Activated CD4-positive, alpha-beta T cell treated with anti-CD3 and anti-CD28 coated beads for 1 hour (primary cell): Measurements from ENCODE around the gene CACNA1B.

ENCODE experiments used
- DNase-seq: peaks from one replicate; pipeline ENCODE4 v3.0.0-alpha.2; 2020

CACNA1B gene

DNA sequence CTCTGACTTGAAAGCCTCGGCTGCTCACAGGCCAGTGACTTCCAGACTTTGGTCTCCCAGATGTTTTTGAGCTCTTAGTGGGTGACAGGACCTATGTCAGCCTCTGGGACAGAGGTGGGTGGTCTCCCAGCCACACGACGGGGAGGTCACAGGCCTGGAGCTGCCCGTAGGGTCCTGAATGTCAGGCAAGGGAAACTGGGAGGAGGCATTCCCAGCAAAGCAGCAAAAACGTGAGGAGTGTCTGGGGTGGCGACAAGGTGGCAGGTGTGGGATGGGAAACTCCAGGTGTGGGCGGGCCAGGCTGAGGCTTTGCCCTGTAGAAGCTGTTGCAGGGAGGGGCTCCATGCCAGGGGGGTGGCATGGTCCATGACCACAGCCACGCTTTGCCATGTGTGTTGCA, 110.5 kb downstream of the CACNA1B start:
- no peak for DNase-seq

DNA sequence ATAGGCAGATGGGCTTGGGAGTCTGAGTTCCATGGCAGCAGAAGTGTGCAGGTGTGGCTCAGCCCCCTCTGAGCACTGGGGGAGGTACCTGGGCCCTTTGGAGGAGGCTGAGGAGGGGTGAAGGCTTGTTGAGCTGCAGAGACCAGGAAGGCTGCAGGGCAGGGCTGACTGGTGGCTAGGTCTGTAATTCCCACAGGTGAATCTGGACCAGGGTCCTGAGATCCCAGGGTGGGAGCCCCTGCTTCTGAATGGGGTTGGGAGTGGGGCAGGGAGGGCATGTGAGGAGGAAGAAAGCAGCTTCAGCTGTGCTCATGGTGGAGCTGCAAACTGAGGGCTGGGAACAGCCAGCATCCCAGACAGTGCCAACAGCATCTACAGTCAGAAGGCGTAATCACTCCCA, 111.1 kb downstream of the CACNA1B start:
- no peak for DNase-seq

DNA sequence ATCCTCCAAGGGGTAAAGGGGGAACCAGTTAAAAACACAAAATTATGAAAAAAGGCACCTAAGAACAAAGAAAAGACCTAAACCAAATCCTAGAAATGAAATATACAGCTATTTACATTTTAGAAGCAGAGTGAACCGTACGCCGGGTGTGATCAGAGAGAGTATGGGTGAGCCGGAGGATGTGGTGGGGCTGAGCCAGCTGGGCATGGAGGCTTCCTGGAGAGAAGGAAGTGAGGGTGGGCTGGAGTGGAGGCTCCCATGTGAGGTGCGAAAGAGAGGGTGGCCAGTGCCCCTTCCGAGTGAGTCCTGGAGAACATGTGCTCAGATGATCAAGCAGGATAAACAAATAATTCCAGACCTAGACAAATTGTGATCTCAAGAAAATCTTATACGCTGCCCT, 111.6 kb downstream of the CACNA1B start:
- DNase-seq: no peak

DNA sequence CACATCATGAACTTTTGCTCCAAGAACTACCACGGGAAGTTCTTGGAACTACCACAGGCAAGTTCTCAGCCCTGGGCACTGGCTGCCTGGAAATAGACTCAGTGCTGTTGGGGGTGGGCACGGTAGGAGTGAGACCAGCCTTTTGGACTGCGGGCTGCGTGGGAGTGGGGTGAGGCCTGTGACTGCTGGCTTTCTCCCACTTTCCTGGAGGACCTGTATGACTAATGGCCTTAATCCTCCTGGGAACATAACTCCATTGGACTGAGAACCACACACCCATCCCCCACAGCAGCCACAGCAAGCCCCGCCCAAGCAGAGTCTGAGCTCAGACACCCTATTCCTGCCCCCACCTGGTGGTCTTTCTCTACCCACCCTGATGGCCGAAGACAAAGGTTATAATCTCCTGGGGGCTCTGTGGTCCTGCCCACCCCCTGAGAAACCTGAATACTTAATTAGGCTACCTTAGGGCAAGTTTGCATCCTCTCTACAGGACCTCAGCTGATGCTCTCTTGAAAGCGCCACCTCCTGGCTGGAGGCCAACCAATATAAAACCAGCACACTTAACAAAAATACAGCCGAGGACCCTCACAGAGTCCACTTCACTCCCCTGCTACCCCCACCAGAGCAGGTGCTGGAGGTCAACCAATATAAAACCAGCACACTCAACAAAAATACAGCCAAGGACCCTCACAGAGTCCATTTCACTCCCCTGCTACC, 112.6 kb downstream of the CACNA1B start:
- no peak for DNase-seq

DNA sequence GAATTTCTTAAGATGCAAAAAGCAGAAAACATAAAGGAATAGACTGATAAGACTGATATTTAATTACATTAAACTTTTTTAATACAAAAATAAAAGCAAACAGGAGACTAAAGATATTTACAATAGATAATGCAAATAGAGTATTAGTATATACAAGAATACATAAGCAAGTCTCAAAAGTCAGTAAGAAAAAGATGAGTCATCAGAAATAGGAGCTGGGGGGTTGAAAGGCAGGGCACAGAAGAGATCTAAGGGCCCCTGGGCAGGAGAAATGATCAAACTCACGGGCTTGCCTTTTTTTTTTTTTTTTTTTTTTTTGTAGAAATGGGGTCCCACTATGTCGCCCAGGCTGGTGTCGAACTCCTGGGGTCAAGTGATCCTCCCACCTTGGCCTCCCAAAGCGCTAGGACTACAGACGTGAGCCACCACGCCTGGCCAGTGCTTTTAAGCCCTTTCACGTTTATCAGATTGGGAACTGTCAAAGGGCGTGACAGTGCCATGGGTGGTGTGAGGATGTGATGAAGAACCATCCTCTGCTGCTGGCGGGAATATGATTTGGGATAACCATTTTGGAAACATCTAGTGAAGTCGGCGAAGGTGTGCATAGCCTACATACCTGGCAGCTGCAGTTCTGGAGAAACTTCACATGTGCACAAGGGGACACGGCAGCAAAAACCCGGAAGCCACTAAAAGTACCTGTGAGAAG, 126.1 kb downstream of the CACNA1B start:
- no peak for DNase-seq

- DNase-seq: no peak
Observed at GRCh38 chr9:138006576-138007233, 129.1 kb downstream of the CACNA1B start.

GRCh38 chr9:138007566-138007917, 130.0 kb downstream of the CACNA1B start:
- no peak for DNase-seq

- DNase-seq: no peak
Observed at GRCh38 chr9:138007918-138008841, 130.6 kb downstream of the CACNA1B start.

DNA sequence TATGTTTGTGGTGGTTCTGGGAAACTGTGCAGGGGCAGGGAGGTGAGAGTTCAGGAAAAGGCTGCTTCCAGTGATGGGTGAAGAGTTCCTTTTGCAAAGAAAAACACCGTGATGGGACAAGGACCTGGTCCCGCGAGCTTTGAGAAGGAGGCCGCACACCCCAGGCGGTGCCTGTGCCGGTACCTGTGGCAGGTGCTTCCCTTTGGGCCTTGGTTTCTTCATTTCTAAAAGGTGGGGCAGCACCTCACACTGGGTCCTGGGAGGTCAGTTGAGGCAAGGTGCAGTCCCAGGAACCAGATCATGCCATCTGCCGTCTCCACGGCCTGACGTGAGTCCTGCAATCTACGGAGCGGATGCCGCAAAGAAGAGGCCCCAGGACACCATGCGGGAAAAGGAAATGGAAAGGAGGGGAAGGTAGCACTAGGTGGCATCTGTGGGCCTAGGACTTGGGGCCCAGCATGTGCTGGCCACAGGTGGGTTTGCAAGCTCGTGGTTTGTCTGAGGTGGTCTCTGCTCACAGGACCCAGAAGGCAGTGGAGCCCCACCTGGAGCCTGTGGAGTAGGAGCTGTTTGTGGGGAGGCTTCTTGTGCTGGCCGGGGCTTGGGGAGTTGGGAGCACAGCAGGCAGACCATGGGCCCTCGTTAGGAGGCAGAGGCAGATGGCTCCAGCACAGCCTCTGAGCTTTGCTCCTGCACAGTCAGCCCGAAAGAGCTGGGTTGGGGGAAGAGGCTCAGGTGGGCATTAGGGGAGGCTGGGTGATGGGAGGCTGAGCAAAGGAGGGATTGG, 131.6 kb downstream of the CACNA1B start:
- no peak for DNase-seq

DNA sequence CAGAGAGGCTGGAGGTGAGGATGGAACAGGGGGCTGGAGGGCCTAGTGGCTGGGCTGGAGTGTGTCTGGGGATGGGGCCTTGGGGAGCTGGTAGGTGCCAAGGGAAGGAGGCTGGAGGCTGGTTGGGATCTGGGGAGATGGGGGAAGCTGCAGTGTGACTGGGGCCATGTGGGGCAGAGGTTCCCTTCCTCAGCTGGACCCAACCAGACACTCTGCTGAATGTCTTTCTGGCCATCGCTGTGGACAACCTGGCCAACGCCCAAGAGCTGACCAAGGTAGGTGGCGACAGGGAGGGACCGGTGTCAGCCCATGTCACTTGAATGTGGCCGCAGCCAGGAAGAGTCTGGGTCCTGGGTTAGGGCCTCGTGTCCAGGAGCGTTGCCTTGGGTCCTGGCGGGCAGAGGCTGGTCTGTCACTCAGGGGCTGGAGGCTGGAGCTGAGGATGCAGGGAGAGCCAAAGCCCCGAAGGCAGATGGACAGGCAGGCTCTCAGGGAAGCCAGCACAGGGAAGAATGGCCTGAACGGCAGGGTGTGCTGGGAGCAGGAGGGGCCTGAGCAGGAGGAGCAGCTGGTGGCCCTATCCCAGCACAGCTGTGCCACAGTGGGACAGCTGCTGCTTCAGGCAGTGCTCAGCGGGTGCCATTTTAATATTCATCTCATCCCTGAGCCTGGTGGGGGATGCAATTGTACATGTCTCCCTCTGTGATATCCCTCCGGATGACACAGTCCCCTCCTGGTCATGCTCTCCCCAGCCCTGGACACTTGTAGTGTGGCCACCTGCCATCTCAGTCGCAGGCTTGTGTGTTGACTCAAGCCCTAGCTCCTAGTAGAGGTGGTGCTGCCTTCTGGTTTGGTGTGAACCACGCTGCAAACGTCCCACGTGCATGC, 132.5 kb downstream of the CACNA1B start:
- no peak for DNase-seq

DNA sequence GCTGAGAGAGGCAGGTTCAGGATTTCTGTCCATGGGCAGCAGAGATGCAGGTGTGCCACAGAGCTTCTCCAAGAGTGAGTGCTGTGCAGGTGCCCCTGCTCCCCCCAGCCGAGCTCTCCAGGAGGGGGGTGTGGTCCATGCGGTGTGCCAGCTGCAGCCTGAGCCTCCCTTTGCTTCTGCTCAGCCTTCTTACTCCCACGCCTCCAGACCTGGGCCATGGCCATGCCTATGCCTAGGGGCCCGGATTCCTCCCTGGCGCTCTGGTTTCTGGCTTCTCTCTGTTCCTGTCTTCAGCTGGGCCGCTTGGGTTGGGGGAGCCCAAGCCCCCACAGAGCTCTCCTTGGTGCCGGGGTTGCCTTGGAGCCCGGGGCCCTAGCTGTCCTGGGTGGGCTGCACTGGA, 133.3 kb downstream of the CACNA1B start:
- DNase-seq: no peak

GRCh38 chr9:138011951-138012500, 134.4 kb downstream of the CACNA1B start:
- DNase-seq: no peak

DNA sequence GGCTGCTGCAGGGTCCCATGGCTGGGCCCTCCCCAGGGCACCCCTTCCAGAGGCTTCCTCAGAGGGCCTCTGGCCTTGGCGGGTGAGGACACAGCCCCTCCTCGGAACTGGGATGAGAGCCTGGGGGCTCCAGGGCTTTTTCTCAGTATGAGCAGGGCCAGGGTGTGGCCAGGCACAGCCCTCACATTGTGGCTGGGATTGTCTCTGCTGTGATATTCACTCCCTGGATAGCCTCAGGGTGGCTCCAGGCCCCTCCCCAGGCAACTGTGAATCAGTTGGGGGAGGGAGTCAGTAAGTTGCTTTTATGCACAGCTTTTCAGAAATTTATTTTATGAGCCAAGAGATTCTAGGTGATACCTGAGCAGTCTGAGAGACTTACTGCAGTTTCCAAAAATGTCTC, 135.7 kb downstream of the CACNA1B start:
- no peak for DNase-seq

- DNase-seq: no peak
Observed at GRCh38 chr9:138013836-138014562, 136.4 kb downstream of the CACNA1B start.

DNA sequence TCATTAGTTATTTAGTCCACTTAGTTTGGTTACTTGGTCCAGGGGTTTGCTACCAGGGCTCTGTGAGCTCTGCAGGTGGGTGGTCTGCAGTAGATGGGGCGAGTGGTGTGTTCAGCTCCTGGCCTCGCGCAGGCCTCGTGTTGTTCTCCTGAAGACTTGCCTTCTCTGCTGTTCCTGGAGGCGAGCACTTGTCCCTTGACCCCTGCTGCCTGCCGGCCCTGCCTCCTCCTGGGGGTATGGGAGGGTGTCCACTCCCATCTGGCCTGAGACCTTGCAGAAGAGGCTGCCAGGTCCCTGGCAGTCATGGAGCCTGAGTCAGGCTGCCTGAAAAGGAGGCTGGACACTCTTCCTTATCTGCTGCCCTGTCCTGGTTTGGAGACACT, 137.0 kb downstream of the CACNA1B start:
- DNase-seq: no peak

- no peak for DNase-seq
Observed at GRCh38 chr9:138015021-138015829, 137.6 kb downstream of the CACNA1B start.

- no peak for DNase-seq
Observed at GRCh38 chr9:138016406-138017187, 139.0 kb downstream of the CACNA1B start.

DNA sequence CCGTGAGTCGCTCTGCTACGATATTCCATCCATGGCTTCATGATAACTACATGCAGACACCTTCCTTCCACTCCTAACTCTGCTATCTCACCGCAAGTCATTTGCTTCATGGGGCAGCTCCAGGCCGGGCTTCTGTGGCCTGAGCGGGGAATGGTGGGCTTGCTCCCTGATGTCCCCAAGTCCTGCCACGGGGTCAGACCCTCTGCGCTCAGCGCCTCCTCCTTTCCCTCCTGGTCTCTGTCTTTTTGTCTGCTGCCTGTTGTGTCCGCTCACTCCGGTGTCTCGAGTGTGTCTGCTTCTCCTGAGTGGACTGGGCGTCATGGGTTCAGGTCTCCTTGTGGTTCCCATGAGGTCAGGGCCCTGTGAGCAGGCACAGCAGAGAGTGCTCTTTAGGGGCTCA, 139.6 kb downstream of the CACNA1B start:
- no peak for DNase-seq
